Parathyroid adenoma (tissue), 2 donors: ENCODE results near the gene CA11.

Experiments used
- H2AFZ ChIP-seq: fragments of 300-600 bp; sonication (generic); one replicate; pipeline ENCODE4 v1.7.0; 2017; ENCODE audit warnings: antibody characterized with exemption, mild to moderate bottlenecking
- H3K27ac ChIP-seq: fragments of 300-600 bp; sonication (generic); one replicate; pipeline ENCODE4 v1.7.0; 2017
- H3K27me3 ChIP-seq: fragments of 300-600 bp; sonication (generic); one replicate; pipeline ENCODE4 v1.7.0; 2017; ENCODE audit warnings: low read length; ENCODE audit not compliant: control insufficient read depth, insufficient read depth
- H3K36me3 ChIP-seq: fragments of 300-600 bp; sonication (generic); one replicate; pipeline ENCODE4 v1.7.0; 2017; ENCODE audit warnings: low read length; ENCODE audit not compliant: control insufficient read depth, insufficient read depth
- H3K4me1 ChIP-seq: fragments of 300-600 bp; sonication (generic); one replicate; pipeline ENCODE4 v1.7.0; 2017; ENCODE audit warnings: control low read depth
- H3K4me2 ChIP-seq: fragments of 300-600 bp; sonication (generic); one replicate; pipeline ENCODE4 v1.7.0; 2017; ENCODE audit warnings: low read length
- H3K4me3 ChIP-seq: fragments of 300-600 bp; sonication (generic); one replicate; pipeline ENCODE4 v1.7.0; 2017; ENCODE audit warnings: low read depth, low read length
- H3K79me2 ChIP-seq: fragments of 300-600 bp; sonication (generic); one replicate; pipeline ENCODE4 v1.7.0; 2017; ENCODE audit warnings: control low read depth
- H3K9ac ChIP-seq: fragments of 300-600 bp; sonication (generic); one replicate; pipeline ENCODE4 v1.7.0; 2017; ENCODE audit warnings: mild to moderate bottlenecking
- H3K9me3 ChIP-seq: fragments of 300-600 bp; sonication (generic); one replicate; pipeline ENCODE4 v1.7.0; 2017; ENCODE audit warnings: low read length; ENCODE audit not compliant: control insufficient read depth
- TF ChIP-seq, protein P1 (sequence below): fragments of 300-600 bp; sonication (generic); IDR thresholded peaks from one replicate; pipeline ENCODE4 v1.7.0; 2017; ENCODE audit warnings: antibody characterized with exemption, mild to moderate bottlenecking
- donor health status: primary hyperparathyroidism.

The CA11 gene

DNA sequence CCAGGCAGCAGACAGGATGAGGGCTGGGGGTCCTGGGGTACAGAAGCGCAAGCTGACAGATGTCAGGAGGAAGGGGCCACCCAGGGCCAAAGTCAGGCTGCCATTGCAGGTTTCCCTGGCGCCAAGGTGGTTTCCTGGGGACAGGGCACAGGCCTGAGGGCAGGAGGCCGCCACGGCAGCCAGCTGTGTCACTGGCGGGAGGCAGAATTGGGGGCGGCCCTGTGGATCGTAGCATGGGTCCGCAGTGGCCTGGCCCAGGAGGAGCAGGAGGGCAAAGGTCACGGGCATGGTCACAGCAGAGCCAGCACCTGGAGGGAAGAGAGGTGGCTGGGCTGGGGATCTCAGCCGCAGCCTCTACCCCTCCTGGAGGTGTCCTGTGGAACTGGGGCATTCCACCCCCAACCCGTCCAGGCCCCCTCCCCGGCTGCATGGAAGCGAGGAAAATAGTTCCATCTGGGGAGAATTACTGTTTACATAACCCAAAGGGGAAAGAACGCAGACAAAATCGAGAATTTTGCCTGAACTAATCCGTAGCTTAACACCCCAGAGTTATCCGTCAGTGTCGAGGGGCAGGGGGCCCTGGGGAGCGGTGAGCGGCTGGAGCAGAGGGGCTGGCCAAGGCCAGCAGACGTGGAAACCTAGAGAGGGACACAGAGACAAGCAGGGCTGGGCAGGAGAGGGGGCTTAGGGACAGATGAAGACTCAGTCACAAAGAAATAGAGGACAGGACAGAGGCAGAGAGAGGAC is 24.9 kb upstream of the CA11 start:
- H3K27ac ChIP-seq: no peak overlapping the region
- H3K9ac ChIP-seq: no peak overlapping the region
- TF ChIP-seq, protein P1, sequence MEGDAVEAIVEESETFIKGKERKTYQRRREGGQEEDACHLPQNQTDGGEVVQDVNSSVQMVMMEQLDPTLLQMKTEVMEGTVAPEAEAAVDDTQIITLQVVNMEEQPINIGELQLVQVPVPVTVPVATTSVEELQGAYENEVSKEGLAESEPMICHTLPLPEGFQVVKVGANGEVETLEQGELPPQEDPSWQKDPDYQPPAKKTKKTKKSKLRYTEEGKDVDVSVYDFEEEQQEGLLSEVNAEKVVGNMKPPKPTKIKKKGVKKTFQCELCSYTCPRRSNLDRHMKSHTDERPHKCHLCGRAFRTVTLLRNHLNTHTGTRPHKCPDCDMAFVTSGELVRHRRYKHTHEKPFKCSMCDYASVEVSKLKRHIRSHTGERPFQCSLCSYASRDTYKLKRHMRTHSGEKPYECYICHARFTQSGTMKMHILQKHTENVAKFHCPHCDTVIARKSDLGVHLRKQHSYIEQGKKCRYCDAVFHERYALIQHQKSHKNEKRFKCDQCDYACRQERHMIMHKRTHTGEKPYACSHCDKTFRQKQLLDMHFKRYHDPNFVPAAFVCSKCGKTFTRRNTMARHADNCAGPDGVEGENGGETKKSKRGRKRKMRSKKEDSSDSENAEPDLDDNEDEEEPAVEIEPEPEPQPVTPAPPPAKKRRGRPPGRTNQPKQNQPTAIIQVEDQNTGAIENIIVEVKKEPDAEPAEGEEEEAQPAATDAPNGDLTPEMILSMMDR: no peak

DNA sequence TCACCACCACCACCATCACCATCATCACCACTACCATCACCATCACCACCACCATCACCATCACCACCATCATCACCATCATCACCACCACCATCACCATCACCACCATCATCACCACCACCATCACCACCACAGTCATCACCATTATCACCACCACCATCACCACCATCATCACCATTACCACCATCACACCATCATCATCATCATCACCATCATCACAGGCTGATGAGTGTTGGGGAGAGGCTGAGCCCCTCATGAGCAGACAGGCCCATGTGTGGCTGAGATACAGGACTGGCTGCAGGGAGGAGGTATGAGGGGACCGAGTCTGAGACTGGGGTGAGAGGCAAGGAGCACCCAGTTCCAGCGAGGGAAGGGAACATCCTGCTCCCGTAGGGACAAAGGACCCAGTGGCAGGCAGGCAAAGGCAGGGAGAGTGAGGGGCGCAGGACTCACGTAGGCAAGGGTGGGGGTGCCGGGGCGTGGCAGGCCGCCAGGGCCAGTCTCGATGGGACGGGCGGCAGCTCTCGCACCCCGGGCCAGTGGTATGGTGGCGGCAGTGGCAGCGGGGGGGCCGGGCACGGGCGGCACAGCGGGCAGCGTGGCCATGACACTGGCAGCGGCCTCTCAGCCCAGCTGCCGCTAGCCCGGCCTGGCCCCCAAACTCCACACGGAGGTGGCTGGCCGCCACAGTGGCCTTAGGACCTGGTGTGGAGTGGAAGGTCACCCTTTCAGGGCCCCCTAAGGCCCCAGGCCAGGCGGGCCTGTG is 24.1 kb upstream of the CA11 start:
- Histone ChIP-seq H3K4me1 (no peaks in the 10 kb centered on the region), H3K9me3 (no peaks in the 10 kb centered on the region), H2AFZ (no peak overlapping the region), H3K27ac (no peak overlapping the region), H3K36me3 (no peaks in the 10 kb centered on the region), H3K9ac (no peak overlapping the region), H3K27me3 (no peaks in the 10 kb centered on the region), H3K4me3 (no peak overlapping the region), H3K4me2 (no peak overlapping the region), H3K79me2 (no peaks in the 10 kb centered on the region)
- TF ChIP-seq, protein P1: no peak

More for the DNA sequence above, 24.9 kb upstream of the CA11 start:
- Histone ChIP-seq H2AFZ (no peak overlapping the region), H3K79me2 (no peaks in the 10 kb centered on the region), H3K4me3 (no peak overlapping the region), H3K9me3 (no peaks in the 10 kb centered on the region), H3K27me3 (no peaks in the 10 kb centered on the region), H3K4me2 (no peak overlapping the region), H3K36me3 (no peaks in the 10 kb centered on the region), H3K4me1 (no peaks in the 10 kb centered on the region)

DNA sequence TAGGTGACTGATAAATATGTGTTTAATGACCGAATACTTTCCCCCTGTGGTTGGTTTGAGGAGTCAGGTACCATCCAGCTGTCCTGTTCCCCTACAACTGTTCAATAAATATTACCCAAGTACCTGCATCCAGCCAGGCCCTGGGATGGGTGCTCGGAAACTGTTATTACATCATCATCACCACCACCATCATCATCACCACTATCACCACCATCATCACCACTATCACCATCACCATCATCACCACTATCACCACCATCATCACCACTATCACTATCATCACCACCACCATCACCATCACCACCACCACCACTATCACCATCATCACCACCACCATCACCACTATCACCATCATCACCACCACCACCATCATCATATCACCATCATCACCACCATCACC is 22.8 kb upstream of the CA11 start:
- Histone ChIP-seq H3K9ac (no peak overlapping the region), H3K79me2 (no peaks in the 10 kb centered on the region), H3K27me3 (no peaks in the 10 kb centered on the region), H3K4me3 (no peak overlapping the region), H3K4me2 (no peak overlapping the region), H3K36me3 (no peaks in the 10 kb centered on the region), H3K9me3 (no peaks in the 10 kb centered on the region), H2AFZ (no peak overlapping the region), H3K27ac (no peak overlapping the region), H3K4me1 (no peaks in the 10 kb centered on the region)
- TF ChIP-seq, protein P1: no peak

DNA sequence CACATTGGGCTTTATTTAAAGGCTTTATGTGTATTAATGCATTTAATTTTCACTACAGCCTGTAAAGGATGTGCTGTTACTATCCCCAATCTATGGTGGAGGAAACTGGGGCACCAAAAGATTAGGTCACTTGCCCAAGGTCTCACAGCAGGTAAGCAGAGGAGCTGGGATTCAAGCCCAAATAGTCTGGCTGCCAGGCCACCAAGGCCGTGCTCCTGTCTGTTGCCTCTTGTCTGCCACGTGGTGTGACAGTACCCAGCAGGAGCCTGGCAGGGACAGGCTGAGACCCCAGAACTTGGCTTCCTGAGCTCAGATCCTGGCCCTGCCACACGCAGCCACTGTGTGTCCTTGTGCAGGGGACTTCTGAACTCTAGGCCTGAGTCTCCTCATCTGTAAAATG is 22.3 kb upstream of the CA11 start:
- H3K9ac ChIP-seq: no peak overlapping the region
- no peak overlapping the region for H3K4me3 ChIP-seq
- H3K9me3 ChIP-seq: no peaks in the 10 kb centered on the region
- H3K79me2 ChIP-seq: no peaks in the 10 kb centered on the region
- H3K4me1 ChIP-seq: no peaks in the 10 kb centered on the region
- TF ChIP-seq, protein P1: no peak
- H3K27me3 ChIP-seq: no peaks in the 10 kb centered on the region
- no peak overlapping the region for H3K27ac ChIP-seq
- no peak overlapping the region for H3K4me2 ChIP-seq
- no peaks in the 10 kb centered on the region for H3K36me3 ChIP-seq
- no peak overlapping the region for H2AFZ ChIP-seq
